GM19463 (cell line): ENCODE data around the gene ALPP.
"Not testable (repeated sequence)": the region's sequence is repeated elsewhere in the genome, so short reads cannot be mapped to it uniquely, and the experiment has no call there.

Experiments
- ATAC-seq: cut with Tn5 transposase; IDR thresholded peaks from one replicate; pipeline ENCODE4 v1.9.1; 2021; ENCODE audit warnings: mild to moderate bottlenecking, moderate library complexity; ENCODE audit not compliant: unreplicated experiment

ALPP gene

GRCh38 chr2:232363064-232363783 is 15.3 kb upstream of the ALPP start:
- ATAC-seq, result not testable (repeated sequence)

- peak; percentile 48 for ATAC-seq
Observed at GRCh38 chr2:232363784-232364615, 14.6 kb upstream of the ALPP start.

- not testable (repeated sequence) for ATAC-seq
Observed at GRCh38 chr2:232364806-232365594, 13.6 kb upstream of the ALPP start.

DNA sequence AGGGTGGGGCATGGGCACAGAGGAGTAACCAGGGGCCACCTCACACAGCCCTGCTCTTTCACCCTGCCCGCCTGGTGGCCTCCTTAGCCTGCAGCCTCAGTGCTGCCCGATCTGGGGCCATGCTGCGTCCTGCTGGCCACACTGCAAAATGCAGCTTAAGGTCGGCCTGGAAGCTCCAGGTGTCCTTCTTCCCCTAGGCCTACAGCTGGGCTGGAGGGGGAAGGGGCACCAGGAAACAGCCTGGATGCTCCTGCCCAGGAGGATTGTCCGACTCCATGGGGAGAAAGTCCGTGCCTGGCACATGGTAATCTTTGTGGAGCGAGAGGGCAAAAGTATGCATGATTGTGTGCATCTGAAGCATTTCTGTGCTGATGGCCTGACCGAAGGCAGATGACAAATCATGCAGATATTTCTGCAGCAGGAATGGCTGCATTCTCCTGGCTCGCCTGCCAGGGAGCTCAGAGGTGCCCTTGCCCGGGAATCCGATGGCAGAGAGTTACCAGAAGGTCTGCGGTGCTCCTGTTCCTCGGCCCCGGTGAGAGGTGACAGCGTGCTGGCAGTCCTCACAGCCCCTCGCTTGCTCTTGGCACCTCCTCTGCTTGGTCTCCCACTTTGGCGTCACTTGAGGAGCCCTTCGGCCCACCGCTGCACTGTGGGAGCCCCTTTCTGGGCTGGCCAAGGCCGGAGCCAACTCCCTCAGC is 12.8 kb upstream of the ALPP start:
- no peak for ATAC-seq

- ATAC-seq, result not testable (repeated sequence)
Observed at GRCh38 chr2:232366461-232366860, 12.1 kb upstream of the ALPP start.

DNA sequence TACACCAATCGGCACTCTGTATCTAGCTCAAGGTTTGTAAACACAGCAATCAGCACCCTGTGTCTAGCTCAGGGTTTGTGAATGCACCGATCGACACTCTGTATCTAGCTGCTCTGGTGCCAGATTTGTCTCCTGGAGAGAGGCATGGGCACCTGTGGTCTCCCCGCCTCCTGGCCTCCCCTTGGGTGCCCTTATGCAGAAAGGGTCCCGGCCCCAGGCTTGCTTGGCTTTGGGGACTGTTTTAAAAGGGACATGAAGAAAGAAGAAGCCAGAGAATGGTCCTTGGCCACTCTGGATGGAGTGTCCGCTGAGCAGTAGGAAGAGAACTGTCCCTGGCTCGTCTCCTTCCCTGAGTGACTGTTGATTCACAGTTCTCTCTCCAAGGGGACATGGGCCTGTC is 11.5 kb upstream of the ALPP start:
- no peak for ATAC-seq

GRCh38 chr2:232367591-232368233 is 10.8 kb upstream of the ALPP start:
- no peak for ATAC-seq

DNA sequence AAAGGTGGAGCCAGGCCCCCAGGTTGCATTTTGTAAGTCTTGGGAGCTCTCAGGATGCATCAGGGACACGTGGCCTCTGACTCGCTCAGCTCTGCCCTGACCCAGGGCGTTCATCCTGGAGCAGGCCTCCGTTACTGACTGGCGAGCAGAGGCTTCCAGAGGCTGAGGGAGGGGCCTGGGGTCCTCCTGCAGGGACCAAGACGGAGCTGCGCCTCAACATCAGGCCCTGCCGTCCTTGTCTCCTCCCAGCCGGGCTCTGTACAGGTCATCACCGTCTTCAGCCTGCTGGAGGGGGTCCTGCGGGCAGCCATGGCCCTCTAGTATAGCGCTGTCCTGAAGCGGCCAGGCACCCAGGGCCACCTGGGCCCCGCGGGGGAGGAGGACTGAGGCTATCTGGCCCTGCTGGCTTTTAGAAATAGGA is 10.2 kb upstream of the ALPP start:
- no peak for ATAC-seq

- ATAC-seq, result no peak
Observed at GRCh38 chr2:232369126-232369951, 9.2 kb upstream of the ALPP start.

DNA sequence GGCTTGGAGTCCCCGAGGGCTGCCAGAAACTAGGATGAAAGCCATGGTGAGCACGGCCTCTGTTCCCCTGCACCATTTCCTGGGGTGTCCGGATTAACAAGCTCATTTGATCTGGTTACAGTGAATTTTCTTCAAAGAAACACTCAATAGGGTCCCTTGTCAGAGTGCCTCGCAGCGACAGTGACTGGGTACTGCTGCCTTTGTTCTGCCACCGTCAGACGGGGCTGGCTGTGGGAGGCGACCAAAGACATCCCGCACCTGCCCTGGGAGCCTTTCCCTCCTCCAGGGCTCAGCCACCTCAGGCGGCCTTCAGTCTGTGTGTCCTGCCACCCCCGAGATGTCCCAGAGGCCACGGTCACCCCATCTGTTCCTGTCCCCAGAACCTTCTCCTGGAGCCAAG is 8.5 kb upstream of the ALPP start:
- not testable (repeated sequence) for ATAC-seq

DNA sequence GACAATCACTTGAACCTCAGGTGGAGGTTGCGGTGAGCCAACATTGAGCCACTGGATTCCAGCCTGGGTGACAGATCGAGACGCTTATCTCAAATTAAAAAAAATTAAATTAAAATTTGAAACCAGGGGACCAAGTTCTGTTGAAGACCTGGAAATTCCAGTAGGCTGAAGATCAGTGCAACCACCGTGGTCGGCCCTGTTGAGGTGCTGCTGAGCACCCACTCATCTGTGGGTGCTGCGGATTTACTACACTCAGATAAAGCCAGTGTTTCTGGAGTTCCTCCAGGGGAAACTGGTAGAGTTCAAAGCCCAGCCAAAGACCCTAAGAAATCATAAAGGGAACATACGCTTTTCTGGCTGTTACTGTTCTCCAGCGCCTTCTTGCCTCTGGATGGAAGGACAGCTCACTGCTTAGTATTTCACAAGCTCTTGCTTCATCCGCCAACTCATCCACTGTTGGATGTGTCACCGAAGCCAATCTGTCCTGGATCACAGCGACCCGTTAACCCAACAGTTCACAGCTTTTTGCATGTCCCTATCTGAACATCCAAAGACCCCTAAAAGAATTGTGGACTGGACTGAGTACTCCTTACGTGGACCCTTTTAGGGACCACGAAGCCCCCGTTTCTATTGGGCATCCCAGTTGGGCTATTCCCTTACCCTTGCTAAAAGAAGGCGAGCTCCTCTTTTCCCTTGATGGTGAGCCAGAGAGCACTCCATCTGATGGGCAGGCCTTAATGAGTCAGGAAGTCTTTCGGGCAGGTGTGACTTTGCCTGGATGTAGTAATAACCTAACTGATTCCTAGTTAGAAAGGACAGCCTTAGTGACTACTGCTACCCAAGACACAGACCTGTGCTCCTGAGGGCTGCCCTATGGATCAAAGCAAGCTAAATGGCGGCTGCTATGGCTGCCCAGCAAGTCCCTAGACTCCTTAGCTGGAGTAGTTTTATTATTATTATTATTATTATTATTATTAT is 6.0 kb upstream of the ALPP start:
- ATAC-seq, result no peak

GRCh38 chr2:232374356-232374755 is 4.2 kb upstream of the ALPP start:
- ATAC-seq, result no peak

- no peak for ATAC-seq
Observed at GRCh38 chr2:232375164-232375563, 3.4 kb upstream of the ALPP start.

DNA sequence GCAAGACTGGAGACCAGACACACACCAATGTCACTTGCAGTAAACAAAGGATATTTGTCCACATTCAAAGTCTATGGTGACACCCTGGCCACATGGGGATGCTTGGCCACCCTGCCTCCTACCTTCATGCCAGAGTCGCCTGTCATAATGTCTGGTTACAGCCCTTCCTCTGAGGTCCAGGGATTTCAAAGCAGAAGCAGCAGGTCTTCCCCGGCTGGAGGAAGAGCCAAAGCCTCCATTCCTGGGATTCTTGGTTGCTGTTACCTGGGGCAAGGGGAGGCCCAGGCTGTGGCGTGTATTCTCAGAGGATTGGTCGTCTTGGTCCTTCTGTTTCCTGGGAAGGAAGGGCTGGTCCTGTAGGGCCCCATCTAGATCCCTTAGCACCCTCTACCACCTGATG is 2.3 kb upstream of the ALPP start:
- no peak for ATAC-seq

DNA sequence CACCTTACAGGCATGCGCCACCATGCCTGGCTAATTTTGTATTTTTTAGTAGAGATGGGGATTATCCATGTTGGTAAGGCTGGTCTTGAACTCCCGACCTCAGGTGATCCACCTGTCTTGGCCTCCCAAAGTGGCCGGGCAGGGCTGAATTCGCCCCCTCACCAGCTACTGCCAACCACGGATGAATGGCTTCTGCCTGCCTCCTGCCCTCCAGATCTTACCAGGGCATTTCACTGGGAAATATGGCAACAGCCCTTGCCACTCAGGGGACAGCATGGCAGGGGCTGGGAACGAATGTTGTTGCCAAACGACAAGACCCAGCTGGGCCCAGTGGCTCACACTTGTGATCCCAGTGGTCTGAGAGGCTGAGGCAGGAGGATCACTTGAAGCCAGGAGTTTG is 1.8 kb upstream of the ALPP start:
- no peak for ATAC-seq

DNA sequence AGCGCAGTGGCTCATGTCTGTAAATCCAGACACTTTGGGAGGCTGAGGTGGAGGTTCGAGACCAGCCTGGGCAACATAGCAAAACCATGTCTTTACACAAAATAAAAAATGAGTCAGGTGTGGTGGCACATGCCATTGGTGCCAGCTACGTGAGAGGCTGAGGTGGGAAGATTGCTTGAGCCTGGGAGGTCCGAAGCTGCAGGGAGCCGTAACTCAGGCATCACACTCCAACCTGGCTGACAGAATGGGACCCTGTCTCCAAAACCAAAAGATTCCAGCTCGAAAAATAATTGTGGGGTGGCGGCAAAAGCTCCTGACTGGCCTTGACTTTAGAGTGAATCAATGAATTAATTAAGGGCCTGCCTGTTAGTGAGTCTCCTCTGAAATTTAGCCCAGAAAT is 1.2 kb upstream of the ALPP start:
- ATAC-seq, result no peak

- no peak for ATAC-seq
Observed at GRCh38 chr2:232377841-232378734, 463 bp upstream of the ALPP start.
